ENCODE measurements around the gene ZNF281. TPM values are rescaled to one million over a fixed set of nuclear protein-coding genes. Genes with fewer than 3 reads are reported as not detected.

ZNF281 gene
- total RNA-seq, 1 experiment from 2014 or later: 31.3 TPM

GRCh38 chr1:200452850-200453552, 43.2 kb upstream of the ZNF281 start:
- H3K4me1 ChIP-seq: no peaks in the 10 kb centered on the region
- no peaks in the 10 kb centered on the region for H3K36me3 ChIP-seq (ENCODE audit: control insufficient read depth, insufficient read depth, low read length)
- Mint-ChIP-seq H3K4me3 (ENCODE audit: unreplicated experiment) (no peak overlapping the region), H3K36me3 (ENCODE audit: insufficient read depth, unreplicated experiment) (no peaks in the 10 kb centered on the region), H3K9me3 (ENCODE audit: unreplicated experiment) (no peaks in the 10 kb centered on the region), H3K27ac (ENCODE audit: unreplicated experiment) (no peak overlapping the region), H3K4me1 (ENCODE audit: low read depth, unreplicated experiment) (no peaks in the 10 kb centered on the region), H3K27me3 (ENCODE audit: insufficient read depth, unreplicated experiment) (no peaks in the 10 kb centered on the region)
- H3K27me3 ChIP-seq (replicated peaks; ENCODE audit: control insufficient read depth, insufficient read depth, low read length): no peaks in the 10 kb centered on the region
- no TSS peak for BruUV-seq (replicated peaks)
- no peak for DNase-seq
- no peaks in the 10 kb centered on the region for H3K9me3 ChIP-seq
- ChIA-PET CTCF (no interaction called here), POLR2A (no interaction called here)
- intact Hi-C loops (cut with micrococcal nuclease; ENCODE audit: unreplicated experiment): no loop called here
- H3K4me3 ChIP-seq (ENCODE audit: low read depth, low read length): no peak overlapping the region
- no peak for TF ChIP-seq CTCF (IDR thresholded peaks at IDR 0.05; ENCODE audit: insufficient read depth in 1 of 2, low read depth in 1 of 2, low read length in 1 of 2, severe bottlenecking in 1 of 2, unreplicated experiment in 1 of 2)

GRCh38 chr1:200448034-200448762, 38.4 kb upstream of the ZNF281 start:
- CTCF ChIA-PET: no interaction called here
- Histone ChIP-seq H3K36me3 (ENCODE audit: control insufficient read depth, insufficient read depth, low read length) (no peaks in the 10 kb centered on the region), H3K27me3 (replicated peaks; ENCODE audit: control insufficient read depth, insufficient read depth, low read length) (no peaks in the 10 kb centered on the region), H3K4me1 (no peaks in the 10 kb centered on the region), H3K9me3 (no peaks in the 10 kb centered on the region), H3K4me3 (ENCODE audit: low read depth, low read length) (no peak overlapping the region)
- no peak overlapping the region for H3K27ac Mint-ChIP-seq (ENCODE audit: unreplicated experiment)
- no peak overlapping the region for H3K4me3 Mint-ChIP-seq (ENCODE audit: unreplicated experiment)
- intact Hi-C loops (cut with micrococcal nuclease; ENCODE audit: unreplicated experiment): no loop called here
- H3K9me3 Mint-ChIP-seq (ENCODE audit: unreplicated experiment): no peaks in the 10 kb centered on the region
- H3K36me3 Mint-ChIP-seq (ENCODE audit: insufficient read depth, unreplicated experiment): no peaks in the 10 kb centered on the region
- no peak for DNase-seq
- no peaks in the 10 kb centered on the region for H3K27me3 Mint-ChIP-seq (ENCODE audit: insufficient read depth, unreplicated experiment)
- BruUV-seq (replicated peaks): no TSS peak
- H3K4me1 Mint-ChIP-seq (ENCODE audit: low read depth, unreplicated experiment): no peaks in the 10 kb centered on the region
- POLR2A ChIA-PET: no interaction called here
- TF ChIP-seq CTCF (IDR thresholded peaks at IDR 0.05; ENCODE audit: insufficient read depth in 1 of 2, low read depth in 1 of 2, low read length in 1 of 2, severe bottlenecking in 1 of 2, unreplicated experiment in 1 of 2): no peak

- H3K4me1 ChIP-seq: no peaks in the 10 kb centered on the region
- no peak overlapping the region for H3K4me3 ChIP-seq (ENCODE audit: low read depth, low read length)
- intact Hi-C loops (cut with micrococcal nuclease; ENCODE audit: unreplicated experiment): no loop called here
- no peak overlapping the region for H3K4me3 Mint-ChIP-seq (ENCODE audit: unreplicated experiment)
- no peaks in the 10 kb centered on the region for H3K27me3 ChIP-seq (replicated peaks; ENCODE audit: control insufficient read depth, insufficient read depth, low read length)
- H3K36me3 Mint-ChIP-seq (ENCODE audit: insufficient read depth, unreplicated experiment): no peaks in the 10 kb centered on the region
- no peak for DNase-seq
- TF ChIP-seq CTCF (IDR thresholded peaks at IDR 0.05; ENCODE audit: insufficient read depth in 1 of 2, low read depth in 1 of 2, low read length in 1 of 2, severe bottlenecking in 1 of 2, unreplicated experiment in 1 of 2): no peak
- POLR2A ChIA-PET: no interaction called here
- H3K9me3 Mint-ChIP-seq (ENCODE audit: unreplicated experiment): no peaks in the 10 kb centered on the region
- H3K27me3 Mint-ChIP-seq (ENCODE audit: insufficient read depth, unreplicated experiment): no peaks in the 10 kb centered on the region
- no peaks in the 10 kb centered on the region for H3K36me3 ChIP-seq (ENCODE audit: control insufficient read depth, insufficient read depth, low read length)
- H3K27ac Mint-ChIP-seq (ENCODE audit: unreplicated experiment): no peak overlapping the region
- no peaks in the 10 kb centered on the region for H3K4me1 Mint-ChIP-seq (ENCODE audit: low read depth, unreplicated experiment)
- H3K9me3 ChIP-seq: no peaks in the 10 kb centered on the region
- no TSS peak for BruUV-seq (replicated peaks)
- CTCF ChIA-PET: no interaction called here
These were observed 35.4 kb upstream of the ZNF281 start for GRCh38 chr1:200445213-200445612.
